Ovary (tissue), 3 donors: ENCODE measurements around the gene LRMDA.

Experiments
- EP300 ChIP-seq: sonication (generic); formaldehyde crosslinking; IDR thresholded peaks from one replicate; pipeline ENCODE4 v1.6.1; 2017; ENCODE audit warnings: antibody characterized with exemption
- POLR2A ChIP-seq: fragments of 450-650 bp; IDR thresholded peaks from one replicate; pipeline ENCODE4 v1.6.1; 2017; ENCODE audit warnings: antibody characterized with exemption, mild to moderate bottlenecking, moderate library complexity
- TF ChIP-seq, protein P1 (sequence below), 3 donors: fragments of 450-650 bp in 2 of 3; fragments of 200-600 bp in 1 of 3; IDR thresholded peaks; one replicate each; pipeline versions ENCODE4 v1.5.1 to v1.8.0; 2016 to 2022; ENCODE audit warnings: antibody characterized with exemption in 3 of 3, mild to moderate bottlenecking in 1 of 3
- donor health status: DM: no; HTN: no; CAD: no.

DNA sequence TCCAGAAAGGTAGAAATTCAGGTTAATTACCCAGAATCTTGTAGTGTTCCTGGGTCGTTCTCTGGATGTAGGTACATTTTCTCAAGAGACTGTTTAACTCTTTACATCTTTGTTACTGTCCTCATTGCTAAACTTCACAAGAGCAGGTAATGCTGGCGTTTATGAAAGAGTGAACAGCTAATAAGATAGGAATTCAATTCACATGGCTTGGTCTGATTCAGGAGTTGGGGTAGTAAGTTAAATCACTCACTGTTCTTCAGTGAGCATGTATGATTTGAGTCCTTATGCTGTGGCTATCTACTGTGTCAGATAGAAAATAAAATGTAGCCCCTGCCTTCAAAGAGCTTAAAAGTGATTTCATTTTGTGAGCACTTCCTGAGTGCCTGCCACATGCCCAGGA is 480.0 kb downstream of the LRMDA start:
- TF ChIP-seq, protein P1, sequence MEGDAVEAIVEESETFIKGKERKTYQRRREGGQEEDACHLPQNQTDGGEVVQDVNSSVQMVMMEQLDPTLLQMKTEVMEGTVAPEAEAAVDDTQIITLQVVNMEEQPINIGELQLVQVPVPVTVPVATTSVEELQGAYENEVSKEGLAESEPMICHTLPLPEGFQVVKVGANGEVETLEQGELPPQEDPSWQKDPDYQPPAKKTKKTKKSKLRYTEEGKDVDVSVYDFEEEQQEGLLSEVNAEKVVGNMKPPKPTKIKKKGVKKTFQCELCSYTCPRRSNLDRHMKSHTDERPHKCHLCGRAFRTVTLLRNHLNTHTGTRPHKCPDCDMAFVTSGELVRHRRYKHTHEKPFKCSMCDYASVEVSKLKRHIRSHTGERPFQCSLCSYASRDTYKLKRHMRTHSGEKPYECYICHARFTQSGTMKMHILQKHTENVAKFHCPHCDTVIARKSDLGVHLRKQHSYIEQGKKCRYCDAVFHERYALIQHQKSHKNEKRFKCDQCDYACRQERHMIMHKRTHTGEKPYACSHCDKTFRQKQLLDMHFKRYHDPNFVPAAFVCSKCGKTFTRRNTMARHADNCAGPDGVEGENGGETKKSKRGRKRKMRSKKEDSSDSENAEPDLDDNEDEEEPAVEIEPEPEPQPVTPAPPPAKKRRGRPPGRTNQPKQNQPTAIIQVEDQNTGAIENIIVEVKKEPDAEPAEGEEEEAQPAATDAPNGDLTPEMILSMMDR (IDR thresholded peaks at IDR 0.05): no peak
- TF ChIP-seq EP300 (no peak), POLR2A (no peak)
